GM13976 (cell line): ENCODE measurements around the gene RNF213.

ENCODE experiments used
- DNase-seq: peaks from one replicate; pipeline ENCODE4 v3.0.0; 2012; ENCODE audit warnings: low spot score
- in situ Hi-C: fragments of 300-500 bp; cut with MboI; formaldehyde crosslinking; loops from one replicate; pipeline ENCODE4 v1.12.0; 2022; ENCODE audit warnings: low sequenced_read_pairs, mixed read lengths, inconsistent platforms; ENCODE audit not compliant: unreplicated experiment
- TF ChIP-seq, protein P1 (sequence below): IDR thresholded peaks from 2 replicates; pipeline ENCODE4 v1.5.1; 2012; ENCODE audit warnings: borderline replicate concordance, mild to moderate bottlenecking; ENCODE audit not compliant: insufficient read depth; ENCODE audit errors: extremely low read depth, missing control alignments, control extremely low read depth

The RNF213 gene

DNA sequence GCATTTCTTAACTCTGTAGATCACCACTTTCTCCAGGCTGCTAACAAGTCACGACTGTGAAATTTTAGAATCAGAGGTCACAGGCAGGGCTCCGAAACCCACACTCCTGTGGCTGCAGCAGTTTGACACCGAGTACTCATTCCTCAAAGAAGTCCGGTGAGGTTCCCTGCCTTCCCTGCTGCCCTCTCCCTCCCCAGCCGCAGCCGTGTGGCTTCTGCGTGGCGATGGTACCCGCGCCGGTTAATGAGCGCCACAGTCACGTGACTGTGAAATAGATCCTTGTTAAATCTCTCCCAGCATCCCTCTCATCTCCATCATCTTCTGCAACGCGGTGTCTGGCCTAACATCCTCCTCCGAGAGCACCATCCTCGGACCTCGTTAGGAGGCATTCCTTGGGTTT, 89.1 kb downstream of the RNF213 start:
- TF ChIP-seq, protein P1, sequence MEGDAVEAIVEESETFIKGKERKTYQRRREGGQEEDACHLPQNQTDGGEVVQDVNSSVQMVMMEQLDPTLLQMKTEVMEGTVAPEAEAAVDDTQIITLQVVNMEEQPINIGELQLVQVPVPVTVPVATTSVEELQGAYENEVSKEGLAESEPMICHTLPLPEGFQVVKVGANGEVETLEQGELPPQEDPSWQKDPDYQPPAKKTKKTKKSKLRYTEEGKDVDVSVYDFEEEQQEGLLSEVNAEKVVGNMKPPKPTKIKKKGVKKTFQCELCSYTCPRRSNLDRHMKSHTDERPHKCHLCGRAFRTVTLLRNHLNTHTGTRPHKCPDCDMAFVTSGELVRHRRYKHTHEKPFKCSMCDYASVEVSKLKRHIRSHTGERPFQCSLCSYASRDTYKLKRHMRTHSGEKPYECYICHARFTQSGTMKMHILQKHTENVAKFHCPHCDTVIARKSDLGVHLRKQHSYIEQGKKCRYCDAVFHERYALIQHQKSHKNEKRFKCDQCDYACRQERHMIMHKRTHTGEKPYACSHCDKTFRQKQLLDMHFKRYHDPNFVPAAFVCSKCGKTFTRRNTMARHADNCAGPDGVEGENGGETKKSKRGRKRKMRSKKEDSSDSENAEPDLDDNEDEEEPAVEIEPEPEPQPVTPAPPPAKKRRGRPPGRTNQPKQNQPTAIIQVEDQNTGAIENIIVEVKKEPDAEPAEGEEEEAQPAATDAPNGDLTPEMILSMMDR: no peak
- no peak for DNase-seq
- in situ Hi-C loops: no loop called here

DNA sequence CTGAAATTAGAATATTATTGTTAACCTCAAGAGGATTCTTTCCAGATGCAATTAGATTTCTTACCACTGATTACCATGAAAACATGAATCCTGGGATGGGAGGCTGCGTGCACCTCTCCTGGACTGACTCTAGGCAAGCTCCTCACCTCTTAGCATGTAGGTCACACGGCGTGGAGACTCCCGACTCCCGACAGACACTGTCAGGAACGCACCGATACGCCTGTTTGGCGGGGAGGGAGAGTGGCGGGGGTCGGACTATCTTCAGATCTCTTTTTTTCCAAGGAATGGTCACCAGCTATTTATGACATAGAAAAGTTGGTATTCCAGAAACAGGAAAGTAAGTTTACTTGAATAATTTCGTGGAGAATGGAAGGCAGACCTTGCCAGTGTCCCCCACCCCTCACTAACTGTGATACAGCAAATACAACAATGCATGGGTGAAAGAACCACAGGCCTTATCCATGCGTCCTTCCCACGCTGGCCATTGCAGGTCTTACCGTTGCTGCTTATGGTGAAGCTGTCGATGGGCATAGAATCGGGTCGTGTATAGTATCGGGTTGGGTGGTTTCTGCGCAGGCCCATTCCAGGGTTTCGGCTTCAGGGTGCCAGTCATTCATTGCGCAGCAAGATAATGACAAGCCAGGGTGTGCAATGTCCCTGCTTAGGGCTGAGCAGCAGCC, 91.7 kb downstream of the RNF213 start:
- no peak for DNase-seq
- in situ Hi-C loops: no loop called here
- TF ChIP-seq, protein P1: no peak

DNA sequence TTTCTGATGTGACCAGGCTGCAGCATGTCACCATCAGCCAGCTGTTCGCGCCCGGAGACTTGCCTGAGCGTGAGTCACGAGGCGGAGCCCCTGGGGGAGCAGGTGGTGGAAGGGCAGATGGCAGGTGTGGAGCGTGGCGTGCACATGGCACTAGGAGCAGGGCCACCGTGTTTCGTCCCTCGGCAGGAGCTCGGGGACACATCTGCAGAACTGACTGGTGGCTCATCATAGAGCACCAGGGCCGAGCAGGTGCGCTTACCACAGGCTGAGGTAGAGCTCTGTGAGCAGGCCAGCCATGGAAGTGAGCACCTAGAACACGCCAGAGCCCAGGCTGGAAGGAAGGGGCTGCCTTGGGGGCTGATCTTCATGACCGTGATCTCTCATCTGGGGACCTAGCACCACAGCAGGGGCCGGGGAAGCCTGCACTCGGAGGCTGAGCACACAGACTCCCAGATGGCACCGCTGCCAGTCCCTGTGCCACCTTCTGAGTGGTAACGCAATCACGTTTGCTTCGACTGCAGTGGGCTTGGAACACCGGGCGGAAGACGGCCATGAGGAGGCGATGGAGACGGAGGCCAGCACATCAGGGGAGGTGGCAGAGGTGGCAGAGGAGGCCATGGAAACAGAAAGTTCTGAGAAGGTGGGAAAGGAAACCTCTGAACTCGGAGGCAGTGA, 92.5 kb downstream of the RNF213 start:
- TF ChIP-seq, protein P1: no peak
- in situ Hi-C loops: no loop called here

DNA sequence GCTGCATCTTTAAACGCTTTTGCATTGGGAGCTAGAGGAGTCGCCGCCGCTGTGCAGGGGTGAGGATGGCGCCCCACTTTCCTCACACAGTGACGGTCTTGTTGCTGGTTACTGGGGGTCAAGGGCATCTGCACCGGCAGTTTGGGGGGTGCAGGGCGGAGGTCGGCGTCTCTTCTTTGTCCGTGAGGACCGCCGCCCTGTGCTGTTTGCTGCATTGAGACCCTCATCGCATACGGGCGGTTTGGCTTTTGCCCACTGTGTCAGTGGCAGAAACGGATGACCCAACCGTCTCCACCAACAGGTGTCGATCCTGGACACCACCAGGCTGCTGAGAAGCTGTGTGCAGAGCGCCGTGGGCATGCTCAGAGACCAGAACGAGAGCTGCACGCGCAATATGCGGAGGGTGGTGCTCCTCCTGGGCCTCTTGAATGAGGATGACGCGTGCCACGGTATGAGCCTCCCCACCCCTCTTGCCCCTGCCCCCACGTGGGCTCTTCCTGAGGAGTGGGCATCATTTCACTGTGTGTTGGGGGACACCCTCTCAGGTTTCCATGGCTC, 93.1 kb downstream of the RNF213 start:
- DNase-seq: no peak
- in situ Hi-C loops: no loop called here

More for the DNA sequence above, 92.5 kb downstream of the RNF213 start:
- no peak for DNase-seq

DNA sequence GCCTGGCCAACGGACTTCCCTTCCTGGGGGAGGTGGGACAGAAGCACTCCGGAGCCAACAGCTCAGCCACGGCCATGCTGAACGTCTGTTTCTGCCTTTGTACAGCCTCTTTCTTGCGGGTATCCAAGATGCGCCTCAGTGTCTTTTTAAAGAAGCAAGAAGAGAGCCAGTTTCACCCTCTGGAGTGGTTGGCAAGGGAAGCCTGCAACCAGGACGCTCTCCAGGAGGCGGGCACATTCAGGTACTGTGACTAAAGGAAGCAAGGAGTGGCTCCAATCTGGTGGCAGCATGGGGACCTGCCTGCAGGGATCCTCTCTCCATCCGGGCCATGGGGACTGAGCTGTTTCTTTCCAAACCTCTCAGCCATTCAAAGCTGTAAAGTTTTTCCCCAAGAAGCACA, 93.7 kb downstream of the RNF213 start:
- no peak for DNase-seq
- TF ChIP-seq, protein P1: no peak
- in situ Hi-C loops: no loop called here

More for the DNA sequence above, 93.1 kb downstream of the RNF213 start:
- TF ChIP-seq, protein P1: no peak

DNA sequence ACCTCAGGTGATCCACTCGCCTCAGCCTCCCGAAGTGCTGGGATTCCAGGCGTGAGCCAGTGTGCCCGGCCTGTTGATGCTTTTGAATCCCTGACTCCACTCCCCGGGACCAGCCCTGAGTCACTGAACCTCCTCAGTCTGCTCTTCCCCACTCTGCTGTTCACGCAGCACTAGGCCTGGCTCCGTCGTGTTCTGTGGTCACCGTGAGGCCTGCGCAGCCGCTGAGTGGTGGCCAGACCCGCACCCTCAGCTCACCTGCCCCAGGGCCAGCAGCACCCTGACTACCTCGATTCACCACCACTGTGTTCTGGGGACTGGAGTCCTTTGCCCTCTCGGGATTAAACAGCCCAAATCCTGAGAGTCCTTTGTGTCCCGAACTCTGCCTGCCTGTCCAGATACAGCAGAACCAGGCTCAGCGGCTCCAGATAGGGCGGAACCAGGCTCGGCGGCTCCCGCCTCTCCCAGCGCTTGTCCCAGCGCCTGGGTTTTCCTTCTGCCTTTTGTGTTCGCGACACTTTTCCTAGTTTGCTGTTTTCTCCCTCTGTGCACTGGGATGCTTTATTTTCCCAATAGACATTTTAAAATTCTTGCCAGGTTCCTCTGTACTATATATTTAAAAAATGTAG, 95.7 kb downstream of the RNF213 start:
- TF ChIP-seq, protein P1: no peak
- no peak for DNase-seq
- in situ Hi-C loops: no loop called here
